ENCODE measurements around the gene SLC15A2.

DNA sequence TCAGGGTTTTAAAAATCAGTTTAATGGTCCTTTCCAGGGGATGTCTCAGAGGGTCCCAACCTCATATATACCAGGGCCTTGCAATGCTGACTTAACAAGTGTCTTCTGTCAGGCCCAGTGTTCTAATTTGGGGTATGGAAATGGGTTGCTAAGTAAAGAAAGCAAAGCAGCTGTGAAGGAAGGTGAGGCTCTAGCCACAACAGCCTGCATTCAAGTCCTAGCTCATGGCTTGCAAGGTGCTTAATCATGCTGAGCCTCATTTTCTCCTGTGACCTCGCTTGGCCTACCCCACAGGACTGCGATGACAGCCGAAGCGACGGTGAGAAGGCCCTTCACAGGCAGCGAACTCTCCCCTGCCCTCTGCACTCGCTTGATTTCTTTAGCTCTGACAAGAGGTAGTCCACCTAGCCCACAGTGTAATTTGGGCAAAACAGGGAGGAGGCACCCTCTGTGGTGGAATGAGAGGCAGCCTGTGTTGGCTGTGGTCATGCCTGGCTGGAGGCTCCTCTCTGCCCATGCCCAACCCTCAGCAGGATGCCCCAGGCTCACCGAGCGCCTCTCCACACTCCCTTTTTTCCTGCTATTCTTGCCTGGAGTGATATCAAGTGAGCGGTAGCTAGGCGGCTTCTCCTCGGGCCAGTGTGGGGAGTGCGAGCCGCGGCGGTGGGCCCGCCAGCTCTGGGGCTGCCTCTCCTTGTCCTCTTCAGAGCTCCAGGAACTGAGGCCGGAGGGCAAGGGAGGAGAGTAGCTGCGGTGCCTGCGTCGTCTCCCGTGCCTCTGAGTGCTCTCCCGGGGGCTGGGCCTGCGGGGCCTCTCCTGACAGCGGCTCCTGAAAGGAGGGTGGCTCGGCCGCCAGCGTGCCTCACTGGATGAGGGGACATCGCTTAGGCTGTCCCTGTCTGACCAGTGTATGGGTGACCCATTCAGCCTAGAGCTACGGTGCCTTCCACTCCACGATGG, 98.7 kb downstream of the SLC15A2 start:
- TF ChIP-seq POLR2A (IDR thresholded peaks at IDR 0.05), result no peak
- TF ChIP-seq POLR2AphosphoS5 (IDR thresholded peaks at IDR 0.05), result peak in 2 of 3 donors; percentile 41 to 47
- TF ChIP-seq CTCF (IDR thresholded peaks at IDR 0.05 in 8 of 11, conservative IDR thresholded peaks at IDR 0.05 in 3 of 11), result no peak

Measured in spleen (tissue), 7 donors.